ENCODE results near the gene TRIM32. TPM values are rescaled to one million over a fixed set of nuclear protein-coding genes. Genes with fewer than 3 reads are reported as not detected.

The TRIM32 gene
- total and polyA plus RNA-seq, 2 of the 13 experiments (the other 11 are each of a cell fraction or from before 2014, with no cell fraction given): 6.5 to 7.7 TPM

GRCh38 chr9:116683535-116683934 lies 3.6 kb upstream of the TRIM32 start:
- Histone ChIP-seq H3K79me2 (ENCODE audit: insufficient read depth, low read length) (peaks cover 17% of the 10 kb centered on the region), H3K9me3 (ENCODE audit: low read length) (peaks cover 5% of the 10 kb centered on the region; the same call in 1 of the 2 replicates), H4K20me1 (ENCODE audit: insufficient read depth, low read length) (no peaks in the 10 kb centered on the region), H3K9ac (ENCODE audit: insufficient read depth, low read depth, low read length) (no peak overlapping the region), H3K27ac (ENCODE audit: extremely low read length, insufficient read depth, low read length) (no peak overlapping the region), H3K4me2 (ENCODE audit: low read depth, low read length) (no peak overlapping the region), H3K36me3 (replicated peaks in 1 of 2; ENCODE audit: control insufficient read depth in 1 of 2, insufficient read depth in 2 of 2, low read length in 2 of 2) (no peaks in the 10 kb centered on the region), H3K27me3 (ENCODE audit: control insufficient read depth in 1 of 2, insufficient read depth in 2 of 2, low read length in 2 of 2) (no peaks in the 10 kb centered on the region; a peak in 1 of 5 replicates), H3K4me1 (ENCODE audit: insufficient read depth, low read length) (peaks cover 29% of the 10 kb centered on the region), H2AFZ (ENCODE audit: low read length) (no peak overlapping the region), H3K4me3 (replicated peaks in 1 of 3; ENCODE audit: insufficient read depth in 1 of 3, low read depth in 2 of 3, low read length in 3 of 3) (no peak overlapping the region)
- in situ Hi-C loops (cut with HindIII; ENCODE audit: extremely low pct_ligation_motif_present, low pct_unique_long_range_greater_than_20kb): no loop called here
- FAIRE-seq (no peak), ATAC-seq (no peak), DNase-seq (ENCODE audit: low spot score) (no peak)
- intact Hi-C loops (cut with micrococcal nuclease; ENCODE audit: unreplicated experiment): no loop called here
- TF ChIP-seq ZBTB8A (CRISPR knock-in tag; IDR thresholded peaks at IDR 0.05; ENCODE audit: borderline replicate concordance, low read depth) (no peak), ZNF674 (CRISPR knock-in tag; IDR thresholded peaks at IDR 0.05; ENCODE audit: low read depth) (no peak), PRDM15 (CRISPR knock-in tag; IDR thresholded peaks at IDR 0.05) (no peak), KDM6A (CRISPR knock-in tag; IDR thresholded peaks at IDR 0.05; ENCODE audit: low read depth) (no peak), AKAP8 (CRISPR knock-in tag; IDR thresholded peaks at IDR 0.05) (no peak)
- no TSS peak for BruUV-seq (replicated peaks)
- CTCF ChIA-PET (ENCODE audit: low intra/inter-chr PET ratio, low total read pairs): no interaction called here
- POLR2A ChIA-PET: no interaction called here

GRCh38 chr9:116685166-116685565 lies 1.9 kb upstream of the TRIM32 start:
- in situ Hi-C loops (cut with HindIII; ENCODE audit: extremely low pct_ligation_motif_present, low pct_unique_long_range_greater_than_20kb) (no loop called here), intact Hi-C loops (cut with micrococcal nuclease; ENCODE audit: unreplicated experiment) (loop anchor here (5.0 kb wide), 1 partner anchor 743 kb away; no protein-coding TSS in a partner anchor)
- CTCF ChIA-PET (ENCODE audit: low intra/inter-chr PET ratio, low total read pairs): no interaction called here
- no peak for FAIRE-seq
- peaks cover 19% of the 10 kb centered on the region for H3K79me2 ChIP-seq (ENCODE audit: insufficient read depth, low read length)
- no peaks in the 10 kb centered on the region for H4K20me1 ChIP-seq (ENCODE audit: insufficient read depth, low read length)
- no peak overlapping the region for H3K4me3 ChIP-seq (replicated peaks in 1 of 3; ENCODE audit: insufficient read depth in 1 of 3, low read depth in 2 of 3, low read length in 3 of 3)
- no peak overlapping the region for H3K9ac ChIP-seq (ENCODE audit: insufficient read depth, low read depth, low read length)
- H3K27ac ChIP-seq (ENCODE audit: extremely low read length, insufficient read depth, low read length): no peak overlapping the region
- no peak for DNase-seq (ENCODE audit: low spot score)
- H3K4me1 ChIP-seq (ENCODE audit: insufficient read depth, low read length): peaks cover 45% of the 10 kb centered on the region
- no peaks in the 10 kb centered on the region for H3K36me3 ChIP-seq (replicated peaks in 1 of 2; ENCODE audit: control insufficient read depth in 1 of 2, insufficient read depth in 2 of 2, low read length in 2 of 2)
- H3K4me2 ChIP-seq (ENCODE audit: low read depth, low read length): no peak overlapping the region
- 98% methylated on average over 4 of the region's 4 CpGs for WGBS (ENCODE audit: low lambda C conversion rate)
- no TSS peak for BruUV-seq (replicated peaks)
- H2AFZ ChIP-seq (ENCODE audit: low read length): no peak overlapping the region
- H3K9me3 ChIP-seq (ENCODE audit: low read length): peaks cover 5% of the 10 kb centered on the region; the same call in 1 of the 2 replicates
- no peak for ATAC-seq
- no peaks in the 10 kb centered on the region; a peak in 1 of 5 replicates for H3K27me3 ChIP-seq (ENCODE audit: control insufficient read depth in 1 of 2, insufficient read depth in 2 of 2, low read length in 2 of 2)
- POLR2A ChIA-PET: no interaction called here
- TF ChIP-seq ZNF503 (CRISPR knock-in tag; IDR thresholded peaks at IDR 0.05): no peak
- TF ChIP-seq NR2F2 (IDR thresholded peaks at IDR 0.05; ENCODE audit: borderline replicate concordance, low read depth): no peak
- TF ChIP-seq ZNF816 (CRISPR knock-in tag; IDR thresholded peaks at IDR 0.05; ENCODE audit: borderline replicate concordance): no peak
- TF ChIP-seq ZNF276 (CRISPR knock-in tag; IDR thresholded peaks at IDR 0.05; ENCODE audit: low read depth): no peak
- no peak for TF ChIP-seq GFI1 (CRISPR knock-in tag; IDR thresholded peaks at IDR 0.05; ENCODE audit: borderline replicate concordance)
- no peak for TF ChIP-seq THYN1 (CRISPR knock-in tag; IDR thresholded peaks at IDR 0.05; ENCODE audit: borderline replicate concordance, low read depth)
- no peak for TF ChIP-seq SUZ12 (IDR thresholded peaks at IDR 0.05; ENCODE audit: low read depth, low read length)
